Muscle layer of duodenum (tissue), 2 donors: Measurements from ENCODE around the gene RASAL2.

ENCODE experiments used
- H3K27ac ChIP-seq: one replicate; pipeline ENCODE4 v1.7.0; 2013; ENCODE audit warnings: mild to moderate bottlenecking, low read length
- H3K27me3 ChIP-seq: one replicate; pipeline ENCODE4 v1.7.0; 2013; ENCODE audit warnings: low read depth, mild to moderate bottlenecking, control low read depth, low read length
- H3K36me3 ChIP-seq, 2 donors: one replicate each; pipeline ENCODE4 v1.7.0; 2013; ENCODE audit warnings: low read length in 2 of 2, control low read depth in 1 of 2, mild to moderate bottlenecking in 1 of 2; ENCODE audit not compliant: insufficient read depth in 2 of 2, control insufficient read depth in 1 of 2
- H3K4me1 ChIP-seq, 2 donors: one replicate each; pipeline ENCODE4 v1.7.0; 2013; ENCODE audit warnings: low read length in 2 of 2, mild to moderate bottlenecking in 2 of 2, control low read depth in 1 of 2, moderate library complexity in 1 of 2; ENCODE audit not compliant: insufficient read depth in 2 of 2, control insufficient read depth in 1 of 2
- H3K4me3 ChIP-seq, 2 donors: one replicate each; pipeline ENCODE4 v1.7.0; 2013; ENCODE audit warnings: low read length in 2 of 2, low read depth in 1 of 2, mild to moderate bottlenecking in 1 of 2
- H3K9me3 ChIP-seq, 2 donors: one replicate each; pipeline ENCODE4 v1.7.0; 2013; ENCODE audit warnings: low read length in 2 of 2, control low read depth in 1 of 2, mild to moderate bottlenecking in 1 of 2; ENCODE audit not compliant: control insufficient read depth in 1 of 2
- donor health status: healthy.

RASAL2 gene

GRCh38 chr1:178487070-178487615 is 393.2 kb downstream of the RASAL2 start:
- Histone ChIP-seq H3K4me3 (peak overlapping the region in 1 of 2 donors; percentile 49), H3K27ac (no peak overlapping the region), H3K4me1 (peaks cover 0 to 12% of the 10 kb centered on the region in 2 donors), H3K9me3 (no peaks in the 10 kb centered on the region), H3K36me3 (no peaks in the 10 kb centered on the region), H3K27me3 (no peaks in the 10 kb centered on the region)

- Histone ChIP-seq H3K9me3 (no peaks in the 10 kb centered on the region), H3K36me3 (no peaks in the 10 kb centered on the region), H3K27me3 (no peaks in the 10 kb centered on the region), H3K27ac (no peak overlapping the region), H3K4me3 (no peak overlapping the region), H3K4me1 (peaks cover 0 to 12% of the 10 kb centered on the region in 2 donors)
These were observed 394.5 kb downstream of the RASAL2 start for GRCh38 chr1:178488393-178488792.

DNA sequence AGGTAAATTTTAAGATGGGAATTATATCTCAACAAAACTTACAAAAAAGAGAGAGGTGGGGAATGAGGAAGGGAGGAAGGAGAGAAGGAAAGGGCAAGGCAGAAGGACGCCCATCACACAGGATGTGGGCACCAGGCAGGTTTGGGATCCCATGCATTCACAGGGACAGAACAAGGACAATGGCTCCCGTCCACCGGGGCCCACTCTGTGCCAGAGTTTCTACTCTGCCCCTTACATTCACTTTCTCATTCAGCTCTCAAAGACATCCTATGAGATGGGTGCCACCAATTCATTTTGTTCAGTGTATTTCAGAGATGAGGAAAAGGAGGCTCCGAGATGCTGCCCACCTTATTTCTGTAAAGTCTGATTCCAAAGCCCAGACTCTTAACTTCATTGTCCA is 395.5 kb downstream of the RASAL2 start:
- no peak overlapping the region for H3K4me3 ChIP-seq
- H3K36me3 ChIP-seq = no peaks in the 10 kb centered on the region
- peaks cover 0 to 12% of the 10 kb centered on the region in 2 donors for H3K4me1 ChIP-seq
- H3K9me3 ChIP-seq = no peaks in the 10 kb centered on the region
- no peaks in the 10 kb centered on the region for H3K27me3 ChIP-seq
- no peak overlapping the region for H3K27ac ChIP-seq

- H3K27me3 ChIP-seq = no peaks in the 10 kb centered on the region
- H3K9me3 ChIP-seq = no peaks in the 10 kb centered on the region
- H3K27ac ChIP-seq = no peak overlapping the region
- no peak overlapping the region for H3K4me3 ChIP-seq
- no peaks in the 10 kb centered on the region for H3K36me3 ChIP-seq
- H3K4me1 ChIP-seq = peaks cover 0 to 12% of the 10 kb centered on the region in 2 donors
These were observed 396.2 kb downstream of the RASAL2 start for GRCh38 chr1:178490136-178490535.

- Histone ChIP-seq H3K27ac (no peak overlapping the region), H3K4me3 (no peak overlapping the region), H3K36me3 (no peaks in the 10 kb centered on the region), H3K4me1 (peaks cover 0 to 12% of the 10 kb centered on the region in 2 donors), H3K27me3 (no peaks in the 10 kb centered on the region), H3K9me3 (no peaks in the 10 kb centered on the region)
These were observed 397.1 kb downstream of the RASAL2 start for GRCh38 chr1:178490967-178491366.

DNA sequence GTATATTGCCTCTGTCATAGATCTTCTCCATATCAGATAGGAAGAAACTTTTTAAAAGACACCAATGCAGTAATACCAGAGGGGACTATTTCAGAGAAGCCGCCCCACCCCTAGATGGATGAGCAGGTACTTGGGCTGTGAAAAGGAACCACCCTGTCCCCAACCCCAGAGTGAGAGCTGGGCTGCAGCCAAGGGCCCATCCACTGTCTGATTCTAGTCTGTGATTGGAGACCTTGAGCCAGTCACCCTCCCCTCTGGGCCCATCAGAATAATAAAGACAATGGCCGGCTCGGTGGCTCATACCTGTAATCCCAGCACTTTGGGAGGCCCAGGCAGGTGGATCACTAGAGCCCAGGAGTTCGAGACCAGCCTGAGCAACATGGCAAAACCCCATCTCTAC is 397.8 kb downstream of the RASAL2 start:
- Histone ChIP-seq H3K9me3 (no peaks in the 10 kb centered on the region), H3K27me3 (no peaks in the 10 kb centered on the region), H3K36me3 (no peaks in the 10 kb centered on the region), H3K4me1 (peaks cover 0 to 5% of the 10 kb centered on the region in 2 donors), H3K27ac (no peak overlapping the region), H3K4me3 (no peak overlapping the region)

DNA sequence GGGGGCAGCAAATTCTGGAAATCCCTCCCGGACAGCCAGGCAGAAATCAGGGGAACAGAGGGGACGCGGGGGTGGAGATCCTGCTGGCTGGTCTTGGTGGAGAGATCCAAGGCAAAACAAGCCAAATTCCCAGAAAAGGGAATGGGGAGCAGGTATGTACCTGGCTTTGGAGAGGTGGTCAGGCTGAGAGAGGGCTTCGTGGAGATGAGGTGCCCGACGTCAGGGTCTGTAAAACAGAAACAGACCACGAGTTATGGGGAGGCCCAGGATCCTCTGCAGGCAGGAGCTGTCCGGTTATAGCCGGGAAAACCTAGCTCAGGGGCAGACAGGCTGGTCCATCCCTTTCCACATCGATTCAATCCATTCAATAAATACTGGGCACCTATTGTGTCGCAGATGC is 398.4 kb downstream of the RASAL2 start:
- H3K9me3 ChIP-seq = no peaks in the 10 kb centered on the region
- no peak overlapping the region for H3K4me3 ChIP-seq
- H3K4me1 ChIP-seq = no peaks in the 10 kb centered on the region
- H3K36me3 ChIP-seq = no peaks in the 10 kb centered on the region
- H3K27ac ChIP-seq = no peak overlapping the region
- H3K27me3 ChIP-seq = no peaks in the 10 kb centered on the region

GRCh38 chr1:178493301-178493741 is 399.4 kb downstream of the RASAL2 start:
- Histone ChIP-seq H3K9me3 (no peaks in the 10 kb centered on the region), H3K27ac (no peak overlapping the region), H3K27me3 (no peaks in the 10 kb centered on the region), H3K4me1 (no peaks in the 10 kb centered on the region), H3K4me3 (no peak overlapping the region), H3K36me3 (no peaks in the 10 kb centered on the region)

DNA sequence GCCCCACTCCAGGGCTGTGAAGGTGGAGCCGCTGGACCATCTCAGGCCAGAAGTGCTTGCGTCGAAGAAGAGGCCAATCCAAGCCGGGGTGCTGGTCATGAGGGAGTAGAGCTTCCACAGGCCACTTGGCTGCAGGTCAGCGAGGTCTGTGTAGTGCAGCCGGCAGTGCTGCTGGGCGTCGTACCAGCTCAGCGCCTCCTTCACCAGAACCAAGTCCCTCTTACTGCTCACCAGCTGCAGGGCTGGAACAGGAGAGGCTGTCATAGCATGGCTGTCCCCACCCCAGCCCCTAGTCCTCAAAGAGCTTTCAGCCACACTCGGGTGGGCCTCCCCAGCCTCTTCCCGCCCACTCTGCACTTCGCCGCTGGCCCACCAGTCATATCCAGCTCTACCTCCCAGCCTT is 400.7 kb downstream of the RASAL2 start:
- H3K27me3 ChIP-seq = no peaks in the 10 kb centered on the region

DNA sequence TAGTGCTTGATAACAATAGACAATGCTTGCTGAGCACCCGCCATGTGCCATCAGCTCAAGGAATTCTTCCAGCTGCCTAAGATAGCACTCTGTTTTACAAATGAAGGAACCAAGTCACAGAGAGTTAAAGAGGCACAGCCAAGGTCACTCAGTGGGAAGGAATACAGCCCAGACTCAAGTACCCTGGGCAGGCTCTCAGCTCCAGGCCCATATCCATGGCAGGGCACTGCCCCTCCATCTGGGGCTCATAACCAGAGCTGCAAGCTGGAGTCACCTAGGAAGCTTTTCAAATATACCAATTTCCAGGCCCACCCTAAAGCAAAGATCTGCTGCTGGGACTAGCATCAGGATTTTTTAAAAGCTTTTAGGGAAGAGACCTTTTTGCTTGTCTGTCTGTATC is 401.3 kb downstream of the RASAL2 start:
- Histone ChIP-seq H3K27me3 (no peaks in the 10 kb centered on the region), H3K36me3 (no peaks in the 10 kb centered on the region), H3K9me3 (no peaks in the 10 kb centered on the region), H3K4me1 (no peaks in the 10 kb centered on the region), H3K27ac (no peak overlapping the region), H3K4me3 (no peak overlapping the region)

More for the DNA sequence above, 400.7 kb downstream of the RASAL2 start:
- H3K27ac ChIP-seq = no peak overlapping the region
- H3K36me3 ChIP-seq = no peaks in the 10 kb centered on the region
- no peaks in the 10 kb centered on the region for H3K9me3 ChIP-seq
- no peaks in the 10 kb centered on the region for H3K4me1 ChIP-seq
- no peak overlapping the region for H3K4me3 ChIP-seq

- Histone ChIP-seq H3K36me3 (no peaks in the 10 kb centered on the region), H3K4me3 (no peak overlapping the region), H3K9me3 (no peaks in the 10 kb centered on the region), H3K27ac (no peak overlapping the region), H3K27me3 (no peaks in the 10 kb centered on the region), H3K4me1 (no peaks in the 10 kb centered on the region)
These were observed 402.0 kb downstream of the RASAL2 start for GRCh38 chr1:178495741-178496409.
